Endodermal cell (in vitro differentiated cells): Measurements from ENCODE around the gene HEPN1. TPM values are rescaled to one million over a fixed set of nuclear protein-coding genes. Genes with fewer than 3 reads are reported as not detected.

Source experiments
- DNase-seq: peaks from one replicate; pipeline ENCODE4 v3.0.0-alpha.2; 2017
- H3K27ac ChIP-seq: 2 replicates; pipeline ENCODE4 v1.5.1; 2013; ENCODE audit warnings: mild to moderate bottlenecking, low read depth, low read length, moderate library complexity
- H3K27me3 ChIP-seq: 2 replicates; pipeline ENCODE4 v1.6.1; 2013; ENCODE audit warnings: mild to moderate bottlenecking, low read length, moderate library complexity; ENCODE audit not compliant: insufficient read depth, control insufficient read depth, poor library complexity, severe bottlenecking
- H3K36me3 ChIP-seq: 2 replicates; pipeline ENCODE4 v1.7.0; 2013; ENCODE audit warnings: mild to moderate bottlenecking, low read length, moderate library complexity; ENCODE audit not compliant: control insufficient read depth, insufficient read depth
- H3K4me1 ChIP-seq: one replicate; pipeline ENCODE4 v1.7.0; 2013; ENCODE audit warnings: low read length; ENCODE audit not compliant: control insufficient read depth, insufficient read depth
- H3K4me3 ChIP-seq: 2 replicates; pipeline ENCODE4 v1.5.1; 2013; ENCODE audit warnings: mild to moderate bottlenecking, low read length, moderate library complexity
- H3K9ac ChIP-seq: 2 replicates; pipeline ENCODE4 v1.6.1; 2013; ENCODE audit warnings: mild to moderate bottlenecking, low read length, moderate library complexity; ENCODE audit not compliant: poor library complexity, severe bottlenecking; ENCODE audit errors: extremely low read depth
- H3K9me3 ChIP-seq: 2 replicates; pipeline ENCODE4 v1.6.1; 2013; ENCODE audit warnings: mild to moderate bottlenecking, low read length, moderate library complexity; ENCODE audit not compliant: control insufficient read depth
- H3K27ac Mint-ChIP-seq: 2 replicates; pipeline ENCODE4 v1.8.0; 2020; ENCODE audit warnings: mixed read lengths
- H3K27me3 Mint-ChIP-seq: 2 replicates; pipeline ENCODE4 v1.8.0; 2021; ENCODE audit warnings: mild to moderate bottlenecking, mixed read lengths; ENCODE audit not compliant: insufficient read depth
- H3K36me3 Mint-ChIP-seq: 2 replicates; pipeline ENCODE4 v1.8.0; 2020; ENCODE audit warnings: low read depth, mixed read lengths
- H3K4me1 Mint-ChIP-seq: 2 replicates; pipeline ENCODE4 v1.8.0; 2020; ENCODE audit warnings: mixed read lengths
- H3K4me3 Mint-ChIP-seq: 2 replicates; pipeline ENCODE4 v1.8.0; 2020; ENCODE audit warnings: mild to moderate bottlenecking, moderate library complexity, mixed read lengths
- H3K9me3 Mint-ChIP-seq: 2 replicates; pipeline ENCODE4 v1.8.0; 2020; ENCODE audit warnings: mild to moderate bottlenecking, mixed read lengths
- WGBS, 2 experiments: methylation state at CpG; one replicate each; pipeline versions ENCODE4 v1.1.5 to v1.1.7; 2013; ENCODE audit warnings: missing lambda C conversion rate in 2 of 2, mixed read lengths in 1 of 2; ENCODE audit not compliant: insufficient coverage in 1 of 2, insufficient read length in 1 of 2; 5-methylcytosine and 5-hydroxymethylcytosine counted together
- total RNA-seq, 2 donors: library from RNA; stranded (reverse); fragmentation: NEBNext Ultra II Directional in 1 of 2; extraction: Animal tissue kit (Norgen Biotek cat#: 25700) in 1 of 2; gene quantifications; 2 replicates in 1 of 2; 3 replicates in 1 of 2; pipeline ENCODE4 v1.2.1, GENCODE V29; 2021
- TF ChIP-seq, protein P1 (sequence below): fragments of 200-600 bp; sonication (generic); conservative IDR thresholded peaks from 2 replicates; pipeline ENCODE4 v1.5.0; 2021; ENCODE audit warnings: antibody characterized with exemption, mild to moderate bottlenecking

Gene HEPN1
- total RNA-seq, 2 donors from 2014 or later = not detected

DNA sequence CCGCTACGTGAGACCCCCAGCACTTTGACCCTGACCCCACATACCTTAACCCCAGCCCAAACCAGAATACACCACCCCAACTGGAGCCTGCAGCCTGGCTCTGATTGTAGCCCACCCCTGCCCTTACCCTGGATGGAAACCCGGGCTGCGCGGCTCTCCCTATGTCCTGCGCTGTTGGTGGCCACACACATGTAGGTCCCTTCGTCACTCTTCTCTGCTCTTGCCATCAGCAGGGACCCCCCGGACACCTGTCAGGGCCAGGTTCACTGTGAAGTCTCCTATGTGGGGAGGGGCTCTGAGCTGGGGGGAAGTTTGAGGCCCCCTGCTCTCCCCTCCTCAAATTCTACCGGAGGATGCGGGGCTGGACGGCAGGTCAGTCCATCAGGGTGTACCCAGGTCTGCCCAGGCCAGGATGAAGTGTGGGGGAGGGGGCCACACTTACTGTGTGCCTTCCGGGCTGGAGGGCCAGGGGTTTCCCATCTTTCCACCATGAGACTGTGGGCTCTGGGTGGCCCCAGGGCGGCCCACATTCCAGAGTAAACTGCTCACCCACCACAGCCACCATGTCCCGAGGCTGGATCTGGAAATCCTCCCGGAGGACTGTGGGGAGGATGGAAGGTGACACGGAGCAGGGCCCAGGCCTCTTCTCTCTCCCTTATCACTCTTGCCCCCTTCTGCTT, 22.8 kb upstream of the HEPN1 start:
- no peak overlapping the region for H3K27ac Mint-ChIP-seq
- Histone ChIP-seq H3K36me3 (no peaks in the 10 kb centered on the region), H3K9ac (no peak overlapping the region), H3K27me3 (peaks cover 41% of the 10 kb centered on the region), H3K4me3 (no peak overlapping the region), H3K27ac (no peak overlapping the region), H3K4me1 (peaks cover 9% of the 10 kb centered on the region), H3K9me3 (no peaks in the 10 kb centered on the region)
- peaks cover 19% of the 10 kb centered on the region for H3K4me1 Mint-ChIP-seq
- H3K9me3 Mint-ChIP-seq = no peaks in the 10 kb centered on the region
- H3K4me3 Mint-ChIP-seq = no peak overlapping the region
- H3K27me3 Mint-ChIP-seq = peaks cover 51% of the 10 kb centered on the region
- TF ChIP-seq, protein P1, sequence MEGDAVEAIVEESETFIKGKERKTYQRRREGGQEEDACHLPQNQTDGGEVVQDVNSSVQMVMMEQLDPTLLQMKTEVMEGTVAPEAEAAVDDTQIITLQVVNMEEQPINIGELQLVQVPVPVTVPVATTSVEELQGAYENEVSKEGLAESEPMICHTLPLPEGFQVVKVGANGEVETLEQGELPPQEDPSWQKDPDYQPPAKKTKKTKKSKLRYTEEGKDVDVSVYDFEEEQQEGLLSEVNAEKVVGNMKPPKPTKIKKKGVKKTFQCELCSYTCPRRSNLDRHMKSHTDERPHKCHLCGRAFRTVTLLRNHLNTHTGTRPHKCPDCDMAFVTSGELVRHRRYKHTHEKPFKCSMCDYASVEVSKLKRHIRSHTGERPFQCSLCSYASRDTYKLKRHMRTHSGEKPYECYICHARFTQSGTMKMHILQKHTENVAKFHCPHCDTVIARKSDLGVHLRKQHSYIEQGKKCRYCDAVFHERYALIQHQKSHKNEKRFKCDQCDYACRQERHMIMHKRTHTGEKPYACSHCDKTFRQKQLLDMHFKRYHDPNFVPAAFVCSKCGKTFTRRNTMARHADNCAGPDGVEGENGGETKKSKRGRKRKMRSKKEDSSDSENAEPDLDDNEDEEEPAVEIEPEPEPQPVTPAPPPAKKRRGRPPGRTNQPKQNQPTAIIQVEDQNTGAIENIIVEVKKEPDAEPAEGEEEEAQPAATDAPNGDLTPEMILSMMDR = no peak
- DNase-seq = no peak
- H3K36me3 Mint-ChIP-seq = no peaks in the 10 kb centered on the region
- WGBS, 2 experiments = 86 to 93% methylated on average over 7 to 14 of the region's 16 CpGs

DNA sequence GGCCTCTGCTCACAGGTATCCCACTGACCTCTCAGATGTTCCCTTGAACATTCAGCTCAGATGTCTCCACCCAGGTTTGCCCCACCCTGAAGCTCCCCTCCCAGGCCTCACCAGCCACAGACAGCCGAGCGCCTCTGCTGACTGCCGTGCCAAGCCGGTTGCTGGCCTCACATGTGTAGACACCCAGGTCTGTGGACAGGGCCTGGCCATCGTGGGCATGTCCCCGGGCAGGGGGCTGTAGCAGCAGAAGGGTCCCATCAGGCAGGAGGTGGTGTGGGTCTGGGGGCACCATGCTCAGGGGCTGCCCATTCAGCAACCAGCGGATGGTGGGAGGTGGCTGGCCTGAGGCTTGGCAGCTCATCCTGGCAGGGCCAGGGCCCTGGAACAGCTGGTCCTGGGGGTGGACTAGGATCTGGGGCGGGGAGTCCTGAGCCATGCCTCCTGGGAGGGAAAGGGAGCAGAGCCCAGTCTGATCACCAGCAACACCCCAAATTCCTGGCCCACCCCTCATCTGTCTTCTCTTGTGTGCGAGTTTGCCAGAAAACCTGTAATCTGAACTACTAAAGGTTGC, 22.1 kb upstream of the HEPN1 start:
- H3K27ac ChIP-seq = no peak overlapping the region
- no peak overlapping the region for H3K4me3 Mint-ChIP-seq
- H3K4me3 ChIP-seq = no peak overlapping the region
- peaks cover 58% of the 10 kb centered on the region for H3K27me3 Mint-ChIP-seq
- H3K4me1 ChIP-seq = peaks cover 9% of the 10 kb centered on the region
- no peak for DNase-seq
- H3K36me3 ChIP-seq = no peaks in the 10 kb centered on the region
- no peak overlapping the region for H3K9ac ChIP-seq
- H3K4me1 Mint-ChIP-seq = peaks cover 19% of the 10 kb centered on the region
- H3K36me3 Mint-ChIP-seq = no peaks in the 10 kb centered on the region
- TF ChIP-seq, protein P1 = no peak
- H3K9me3 Mint-ChIP-seq = no peaks in the 10 kb centered on the region
- no peak overlapping the region for H3K27ac Mint-ChIP-seq
- 94 to 97% methylated on average over 6 to 9 of the region's 9 CpGs for WGBS, 2 experiments
- peaks cover 45% of the 10 kb centered on the region for H3K27me3 ChIP-seq
- H3K9me3 ChIP-seq = no peaks in the 10 kb centered on the region

DNA sequence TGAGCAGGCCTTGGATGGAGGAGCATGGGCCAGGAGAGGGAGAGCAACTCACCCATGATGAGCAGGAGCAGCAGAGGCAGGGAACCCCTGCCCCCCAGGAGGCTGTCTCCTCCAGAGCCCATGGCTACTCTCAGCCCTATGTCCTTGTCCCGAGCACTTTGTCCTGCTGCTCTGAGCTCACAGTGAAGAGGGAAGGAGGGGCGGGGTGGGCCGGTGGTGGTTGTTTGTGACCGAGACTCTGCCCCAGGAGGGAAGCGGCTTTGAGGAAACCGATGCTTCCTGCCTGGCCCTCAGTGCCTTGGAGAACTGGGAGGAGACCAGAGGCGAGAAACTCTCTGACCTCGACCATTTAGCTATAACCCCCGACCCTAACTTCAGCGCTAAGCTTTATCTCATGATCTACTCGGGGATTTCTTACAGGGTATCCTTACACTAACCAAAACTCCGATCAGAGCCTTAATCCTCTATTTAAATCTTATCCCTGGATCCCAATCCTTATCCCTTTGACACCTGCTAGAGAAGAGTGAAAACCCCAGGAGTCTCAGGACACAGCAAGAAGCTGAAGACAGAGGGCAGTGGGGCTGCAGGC, 21.3 kb upstream of the HEPN1 start, which contains the start of gene ROBO4:
Gene ROBO4, minus strand, starts transcription at position 192 of the 589 bp plus-strand sequence. Its CDS starts 70 bp downstream, at position 122.
- peaks cover 19% of the 10 kb centered on the region for H3K4me1 Mint-ChIP-seq
- H3K27ac Mint-ChIP-seq = no peak within 1 kb of the TSS
- DNase-seq = peak; percentile 60
- H3K27me3 ChIP-seq = peaks cover 40% of the 10 kb centered on the region
- no peaks in the 10 kb centered on the region for H3K9me3 ChIP-seq
- H3K9me3 Mint-ChIP-seq = no peaks in the 10 kb centered on the region
- no peak within 1 kb of the TSS for H3K27ac ChIP-seq
- H3K4me3 Mint-ChIP-seq = no peak within 1 kb of the TSS
- H3K36me3 ChIP-seq = no peaks in the 10 kb centered on the region
- no peak within 1 kb of the TSS for H3K9ac ChIP-seq
- H3K4me1 ChIP-seq = peaks cover 9% of the 10 kb centered on the region
- peaks cover 57% of the 10 kb centered on the region for H3K27me3 Mint-ChIP-seq
- TF ChIP-seq, protein P1 = no peak
- H3K36me3 Mint-ChIP-seq = no peaks in the 10 kb centered on the region
- no peak within 1 kb of the TSS for H3K4me3 ChIP-seq
- WGBS, 2 experiments = 70 to 77% methylated on average over 5 to 12 of the region's 12 CpGs
